PFSK-1 (cell line): ENCODE data around the gene PTH1R.

Experiments used
- FOXP2 ChIP-seq: optimal IDR thresholded peaks from 2 replicates; pipeline ENCODE3; 2011; ENCODE audit warnings: borderline replicate concordance, control low read depth, inconsistent platforms; ENCODE audit not compliant: insufficient read depth; ENCODE audit errors: extremely low read length, extremely low read depth
- POLR2AphosphoS5 ChIP-seq: IDR thresholded peaks from 2 replicates; pipeline ENCODE4 v1.6.1; 2012; ENCODE audit warnings: low read depth, mild to moderate bottlenecking, control low read depth, low read length, moderate library complexity
- SIN3A ChIP-seq: IDR thresholded peaks from 2 replicates; pipeline ENCODE4 v1.6.1; 2012; ENCODE audit warnings: mild to moderate bottlenecking, low read length, moderate library complexity, borderline replicate concordance; ENCODE audit not compliant: insufficient read depth
- TAF1 ChIP-seq: IDR thresholded peaks from 2 replicates; pipeline ENCODE4 v1.6.1; 2012; ENCODE audit warnings: low read length, control low read depth, borderline replicate concordance; ENCODE audit not compliant: insufficient read depth
- TF ChIP-seq, protein P1 (sequence below), 2 experiments: IDR thresholded peaks; 2 replicates each; pipeline versions ENCODE4 v1.6.1 to v1.8.0; 2011 to 2012; ENCODE audit warnings: low read depth in 2 of 2, low read length in 2 of 2, control low read depth in 1 of 2, inconsistent platforms in 1 of 2, mild to moderate bottlenecking in 1 of 2, moderate library complexity in 1 of 2; ENCODE audit not compliant: insufficient read depth in 1 of 2

Gene PTH1R

DNA sequence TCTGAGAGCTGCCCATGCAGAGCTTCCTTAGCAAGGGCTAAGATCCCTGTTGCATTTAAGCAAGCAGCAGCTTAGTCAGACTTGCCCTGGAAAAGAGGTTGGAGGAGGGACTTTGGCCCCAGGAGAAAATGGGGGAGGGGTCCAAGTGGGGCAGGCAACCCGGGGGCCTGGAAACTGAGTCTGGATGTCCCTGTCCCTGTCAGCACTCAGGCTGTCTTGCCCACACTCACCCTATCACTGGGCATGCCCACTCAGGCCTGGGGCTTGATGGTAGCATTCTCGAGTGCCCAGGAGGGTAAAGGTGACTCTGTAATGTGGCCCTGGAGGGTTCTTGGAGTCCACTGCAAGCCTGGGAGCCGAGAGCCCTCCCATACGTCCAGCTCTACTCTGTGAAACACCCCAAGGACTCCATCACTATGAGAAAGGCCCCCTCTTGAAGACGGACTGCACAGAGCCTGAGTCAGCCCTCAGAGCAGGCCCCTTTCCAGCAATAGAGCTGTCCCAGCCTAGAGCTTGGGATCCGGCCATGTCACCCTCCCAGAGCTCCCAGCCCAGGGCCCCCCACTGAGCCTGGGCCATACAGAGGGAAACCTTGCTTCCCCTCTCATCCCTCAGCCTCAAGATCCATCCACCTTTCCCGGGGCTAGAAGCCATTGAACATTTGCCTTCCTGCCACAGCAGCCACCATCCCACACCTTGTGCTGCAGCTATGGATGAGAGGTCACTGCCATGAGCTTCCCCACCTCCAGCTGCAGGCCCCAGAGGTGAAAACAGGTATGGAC, 27.6 kb upstream of the PTH1R start:
- TF ChIP-seq TAF1 (no peak), FOXP2 (no peak), SIN3A (no peak), POLR2AphosphoS5 (no peak)
- TF ChIP-seq, protein P1, sequence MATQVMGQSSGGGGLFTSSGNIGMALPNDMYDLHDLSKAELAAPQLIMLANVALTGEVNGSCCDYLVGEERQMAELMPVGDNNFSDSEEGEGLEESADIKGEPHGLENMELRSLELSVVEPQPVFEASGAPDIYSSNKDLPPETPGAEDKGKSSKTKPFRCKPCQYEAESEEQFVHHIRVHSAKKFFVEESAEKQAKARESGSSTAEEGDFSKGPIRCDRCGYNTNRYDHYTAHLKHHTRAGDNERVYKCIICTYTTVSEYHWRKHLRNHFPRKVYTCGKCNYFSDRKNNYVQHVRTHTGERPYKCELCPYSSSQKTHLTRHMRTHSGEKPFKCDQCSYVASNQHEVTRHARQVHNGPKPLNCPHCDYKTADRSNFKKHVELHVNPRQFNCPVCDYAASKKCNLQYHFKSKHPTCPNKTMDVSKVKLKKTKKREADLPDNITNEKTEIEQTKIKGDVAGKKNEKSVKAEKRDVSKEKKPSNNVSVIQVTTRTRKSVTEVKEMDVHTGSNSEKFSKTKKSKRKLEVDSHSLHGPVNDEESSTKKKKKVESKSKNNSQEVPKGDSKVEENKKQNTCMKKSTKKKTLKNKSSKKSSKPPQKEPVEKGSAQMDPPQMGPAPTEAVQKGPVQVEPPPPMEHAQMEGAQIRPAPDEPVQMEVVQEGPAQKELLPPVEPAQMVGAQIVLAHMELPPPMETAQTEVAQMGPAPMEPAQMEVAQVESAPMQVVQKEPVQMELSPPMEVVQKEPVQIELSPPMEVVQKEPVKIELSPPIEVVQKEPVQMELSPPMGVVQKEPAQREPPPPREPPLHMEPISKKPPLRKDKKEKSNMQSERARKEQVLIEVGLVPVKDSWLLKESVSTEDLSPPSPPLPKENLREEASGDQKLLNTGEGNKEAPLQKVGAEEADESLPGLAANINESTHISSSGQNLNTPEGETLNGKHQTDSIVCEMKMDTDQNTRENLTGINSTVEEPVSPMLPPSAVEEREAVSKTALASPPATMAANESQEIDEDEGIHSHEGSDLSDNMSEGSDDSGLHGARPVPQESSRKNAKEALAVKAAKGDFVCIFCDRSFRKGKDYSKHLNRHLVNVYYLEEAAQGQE (IDR thresholded peaks at IDR 0.05; ENCODE audit: insufficient read depth in 1 of 2, low read depth in 2 of 2, low read length in 2 of 2): no peak

- no peak for TF ChIP-seq SIN3A
- TF ChIP-seq POLR2AphosphoS5: no peak
- no peak for TF ChIP-seq FOXP2
- TF ChIP-seq, protein P1 (IDR thresholded peaks at IDR 0.05; ENCODE audit: insufficient read depth in 1 of 2, low read depth in 2 of 2, low read length in 2 of 2): no peak
- TF ChIP-seq TAF1: no peak
Measured at GRCh38 chr3:46850468-46850779, 27.1 kb upstream of the PTH1R start.

DNA sequence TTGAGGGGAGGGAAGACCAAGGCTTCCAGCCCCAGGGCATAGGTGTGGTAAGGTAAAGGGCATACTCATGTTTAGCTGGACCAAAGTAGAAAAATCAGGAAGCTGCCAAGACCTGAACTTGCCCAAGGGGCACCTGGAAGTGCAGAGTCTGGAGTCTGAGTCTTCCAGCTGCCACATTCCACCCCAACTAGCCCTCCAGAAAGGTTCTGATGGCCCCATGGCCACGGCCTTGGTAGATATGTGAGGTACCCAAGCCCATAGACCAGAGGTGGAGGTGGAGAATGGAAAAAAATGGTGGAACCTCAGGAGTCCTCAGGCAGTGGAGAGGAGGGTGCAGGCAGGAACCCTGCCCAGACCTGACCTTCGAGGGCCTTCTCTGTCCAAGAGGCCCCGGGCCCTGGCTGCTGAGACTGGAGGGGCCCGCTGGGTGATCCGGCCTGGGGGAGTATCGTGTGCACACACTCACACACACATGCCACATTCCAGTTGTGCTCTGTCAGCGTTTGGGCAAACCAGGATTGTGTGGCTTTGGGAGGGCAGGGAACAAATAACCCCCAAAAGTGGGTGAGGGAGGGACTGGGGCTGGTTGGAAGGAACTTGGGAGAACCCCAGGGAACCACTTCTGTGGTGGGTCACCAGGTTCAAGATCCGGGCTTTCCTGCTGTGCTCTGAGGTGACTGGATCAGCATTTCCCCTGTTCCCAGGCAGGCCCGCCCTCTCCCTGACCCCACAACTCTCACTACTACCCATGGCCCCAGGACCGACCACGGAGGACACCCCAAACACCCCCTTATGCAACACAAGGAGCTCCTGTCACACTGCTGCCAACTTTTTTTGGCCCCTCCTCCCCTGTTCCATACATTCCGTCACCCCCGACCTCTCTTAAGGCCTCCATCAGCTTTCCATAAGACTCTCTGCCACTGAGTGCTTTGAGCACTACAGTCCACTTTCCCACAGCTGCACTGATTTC, 25.9 kb upstream of the PTH1R start:
- TF ChIP-seq TAF1 (no peak), POLR2AphosphoS5 (no peak), SIN3A (no peak), FOXP2 (no peak)
- TF ChIP-seq, protein P1 (IDR thresholded peaks at IDR 0.05; ENCODE audit: insufficient read depth in 1 of 2, low read depth in 2 of 2, low read length in 2 of 2): no peak

- TF ChIP-seq TAF1 (no peak), SIN3A (no peak), POLR2AphosphoS5 (no peak), FOXP2 (no peak)
- TF ChIP-seq, protein P1 (IDR thresholded peaks at IDR 0.05; ENCODE audit: insufficient read depth in 1 of 2, low read depth in 2 of 2, low read length in 2 of 2): no peak
Measured at GRCh38 chr3:46852334-46852720, 25.2 kb upstream of the PTH1R start.
